Measurements from ENCODE around the gene INPP1. TPM values are rescaled to one million over a fixed set of nuclear protein-coding genes. Genes with fewer than 3 reads are reported as not detected.

Gene INPP1
- total RNA-seq, 2 experiments from 2014 or later: not detected

DNA sequence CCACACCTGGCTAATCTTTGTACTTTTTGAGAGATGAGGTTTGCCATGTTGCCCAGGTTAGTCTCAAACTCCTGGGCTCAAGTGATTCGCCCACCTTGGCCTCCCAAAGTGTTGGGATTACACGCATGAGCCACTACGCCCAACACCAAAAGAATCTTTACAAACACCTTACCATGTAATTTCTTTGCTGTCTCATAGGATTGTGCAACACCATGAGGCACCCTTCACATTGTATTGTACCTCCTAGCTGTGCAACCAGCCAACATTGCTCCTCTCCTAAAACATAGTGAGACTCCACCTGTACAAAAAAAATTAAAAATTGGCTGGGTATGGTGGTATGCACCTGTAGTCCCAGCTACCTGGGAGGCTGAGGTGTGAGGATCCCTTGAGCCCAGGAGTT, 61.7 kb downstream of the INPP1 start:
- Histone ChIP-seq H3K27ac (ENCODE audit: low read depth, low read length, poor library complexity, severe bottlenecking) (no peak overlapping the region), H4K20me1 (ENCODE audit: insufficient read depth, low read length) (no peaks in the 10 kb centered on the region), H3K79me2 (ENCODE audit: insufficient read depth, low read depth, low read length) (no peaks in the 10 kb centered on the region), H3K4me1 (ENCODE audit: insufficient read depth, low read length, poor library complexity, severe bottlenecking) (peaks cover 16% of the 10 kb centered on the region), H3K4me3 (ENCODE audit: low read depth, low read length, poor library complexity, severe bottlenecking) (no peak overlapping the region), H2AFZ (ENCODE audit: low read length) (no peak overlapping the region), H3K4me2 (ENCODE audit: low read length) (no peak overlapping the region), H3K36me3 (ENCODE audit: insufficient read depth, low read length) (no peaks in the 10 kb centered on the region), H3K9me3 (ENCODE audit: low read length) (no peaks in the 10 kb centered on the region), H3K9me2 (ENCODE audit: insufficient read depth, low read length) (no peaks in the 10 kb centered on the region)
- intact Hi-C loops (cut with micrococcal nuclease; ENCODE audit: unreplicated experiment): loop anchor here (5.0 kb wide), 1 partner anchor 477 kb away; the partner anchor contains the start of gene GLS
- POLR2A ChIA-PET: no interaction called here
- CTCF ChIA-PET (ENCODE audit: unreplicated experiment): no interaction called here
- no peak for DNase-seq (ENCODE audit: low spot score)
- no peak for TF ChIP-seq EZH2phosphoT487 (IDR thresholded peaks at IDR 0.05; ENCODE audit: borderline replicate concordance, low read depth, low read length)
- TF ChIP-seq, protein P1, sequence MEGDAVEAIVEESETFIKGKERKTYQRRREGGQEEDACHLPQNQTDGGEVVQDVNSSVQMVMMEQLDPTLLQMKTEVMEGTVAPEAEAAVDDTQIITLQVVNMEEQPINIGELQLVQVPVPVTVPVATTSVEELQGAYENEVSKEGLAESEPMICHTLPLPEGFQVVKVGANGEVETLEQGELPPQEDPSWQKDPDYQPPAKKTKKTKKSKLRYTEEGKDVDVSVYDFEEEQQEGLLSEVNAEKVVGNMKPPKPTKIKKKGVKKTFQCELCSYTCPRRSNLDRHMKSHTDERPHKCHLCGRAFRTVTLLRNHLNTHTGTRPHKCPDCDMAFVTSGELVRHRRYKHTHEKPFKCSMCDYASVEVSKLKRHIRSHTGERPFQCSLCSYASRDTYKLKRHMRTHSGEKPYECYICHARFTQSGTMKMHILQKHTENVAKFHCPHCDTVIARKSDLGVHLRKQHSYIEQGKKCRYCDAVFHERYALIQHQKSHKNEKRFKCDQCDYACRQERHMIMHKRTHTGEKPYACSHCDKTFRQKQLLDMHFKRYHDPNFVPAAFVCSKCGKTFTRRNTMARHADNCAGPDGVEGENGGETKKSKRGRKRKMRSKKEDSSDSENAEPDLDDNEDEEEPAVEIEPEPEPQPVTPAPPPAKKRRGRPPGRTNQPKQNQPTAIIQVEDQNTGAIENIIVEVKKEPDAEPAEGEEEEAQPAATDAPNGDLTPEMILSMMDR (conservative IDR thresholded peaks at IDR 0.05; ENCODE audit: low read length): no peak
- BruUV-seq (replicated peaks): no TSS peak

DNA sequence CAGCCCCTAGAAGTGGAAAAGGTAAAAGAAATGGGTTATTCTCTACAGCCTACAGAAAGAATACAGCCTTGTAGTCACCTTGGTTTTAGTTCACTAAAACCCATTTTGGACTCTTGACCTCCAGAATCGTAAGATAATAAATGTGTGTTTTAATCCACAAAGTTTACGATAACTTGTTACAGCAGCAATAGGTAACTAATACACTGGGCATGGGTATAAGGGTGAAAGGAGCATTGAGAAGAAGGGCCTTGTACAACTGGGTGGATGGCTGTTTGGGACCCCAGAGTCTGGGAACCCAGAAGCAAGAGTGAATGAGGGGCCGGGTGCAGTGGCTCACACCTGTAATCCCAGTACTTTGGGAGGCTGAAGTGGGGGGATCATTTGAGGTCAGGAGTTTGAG, 62.6 kb downstream of the INPP1 start:
- no peak for DNase-seq (ENCODE audit: low spot score)
- no peaks in the 10 kb centered on the region for H3K36me3 ChIP-seq (ENCODE audit: insufficient read depth, low read length)
- ChIA-PET POLR2A (interaction anchor here (1.4 kb wide), 1 partner anchor 41 kb away, joined by 3 read pairs; no protein-coding TSS in a partner anchor), CTCF (ENCODE audit: unreplicated experiment) (no interaction called here)
- no peak overlapping the region for H3K4me2 ChIP-seq (ENCODE audit: low read length)
- H3K27ac ChIP-seq (ENCODE audit: low read depth, low read length, poor library complexity, severe bottlenecking): no peak overlapping the region
- TF ChIP-seq EZH2phosphoT487 (IDR thresholded peaks at IDR 0.05; ENCODE audit: borderline replicate concordance, low read depth, low read length): no peak
- TF ChIP-seq, protein P1 (conservative IDR thresholded peaks at IDR 0.05; ENCODE audit: low read length): no peak
- H3K9me2 ChIP-seq (ENCODE audit: insufficient read depth, low read length): no peaks in the 10 kb centered on the region
- H3K79me2 ChIP-seq (ENCODE audit: insufficient read depth, low read depth, low read length): no peaks in the 10 kb centered on the region
- H3K4me3 ChIP-seq (ENCODE audit: low read depth, low read length, poor library complexity, severe bottlenecking): no peak overlapping the region
- no peak overlapping the region for H2AFZ ChIP-seq (ENCODE audit: low read length)
- peaks cover 16% of the 10 kb centered on the region for H3K4me1 ChIP-seq (ENCODE audit: insufficient read depth, low read length, poor library complexity, severe bottlenecking)
- intact Hi-C loops (cut with micrococcal nuclease; ENCODE audit: unreplicated experiment): loop anchor here (5.0 kb wide), 1 partner anchor 476 kb away; the partner anchor contains the start of gene GLS
- H3K9me3 ChIP-seq (ENCODE audit: low read length): no peaks in the 10 kb centered on the region
- H4K20me1 ChIP-seq (ENCODE audit: insufficient read depth, low read length): no peaks in the 10 kb centered on the region
- BruUV-seq (replicated peaks): no TSS peak

DNA sequence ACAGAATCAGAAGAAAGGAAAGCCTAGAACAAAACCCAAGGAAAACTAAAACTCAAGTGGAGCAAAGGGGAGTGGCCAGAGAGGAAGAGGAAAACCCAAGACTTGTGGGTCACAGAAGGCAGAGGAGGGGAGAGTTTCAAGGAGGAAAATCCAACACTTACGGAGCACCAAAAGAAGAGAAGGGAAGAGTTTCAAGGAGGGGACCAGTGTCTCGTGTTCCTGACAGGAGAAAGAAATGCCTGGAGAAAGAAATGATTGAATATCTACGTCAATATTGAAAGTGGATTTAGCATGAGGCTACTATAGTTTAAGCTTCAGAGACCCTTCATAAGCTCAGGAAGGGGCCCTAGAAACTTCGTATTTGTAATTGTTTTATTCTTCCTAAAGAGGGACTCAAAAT, 63.4 kb downstream of the INPP1 start:
- Histone ChIP-seq H3K27ac (ENCODE audit: low read depth, low read length, poor library complexity, severe bottlenecking) (no peak overlapping the region), H3K4me2 (ENCODE audit: low read length) (no peak overlapping the region), H3K4me3 (ENCODE audit: low read depth, low read length, poor library complexity, severe bottlenecking) (no peak overlapping the region), H2AFZ (ENCODE audit: low read length) (peak overlapping the region; percentile 95; the same call in 1 of the 2 replicates), H3K9me2 (ENCODE audit: insufficient read depth, low read length) (no peaks in the 10 kb centered on the region), H3K9me3 (ENCODE audit: low read length) (no peaks in the 10 kb centered on the region), H3K79me2 (ENCODE audit: insufficient read depth, low read depth, low read length) (no peaks in the 10 kb centered on the region), H4K20me1 (ENCODE audit: insufficient read depth, low read length) (no peaks in the 10 kb centered on the region), H3K4me1 (ENCODE audit: insufficient read depth, low read length, poor library complexity, severe bottlenecking) (peaks cover 16% of the 10 kb centered on the region), H3K36me3 (ENCODE audit: insufficient read depth, low read length) (no peaks in the 10 kb centered on the region)
- TF ChIP-seq, protein P1 (conservative IDR thresholded peaks at IDR 0.05; ENCODE audit: low read length): no peak
- no peak for TF ChIP-seq EZH2phosphoT487 (IDR thresholded peaks at IDR 0.05; ENCODE audit: borderline replicate concordance, low read depth, low read length)
- DNase-seq (ENCODE audit: low spot score): no peak
- intact Hi-C loops (cut with micrococcal nuclease; ENCODE audit: unreplicated experiment): loop anchor here (1.0 to 5.0 kb wide), 2 partner anchors 129 to 475 kb away; partner anchors contain the start of gene GLS
- ChIA-PET POLR2A (interaction anchor here (0.6 to 1.6 kb wide), 6 partner anchors 40 to 274 kb away, joined by 3 to 5 read pairs (median 5); no protein-coding TSS in a partner anchor), CTCF (ENCODE audit: unreplicated experiment) (no interaction called here)
- BruUV-seq (replicated peaks): no TSS peak

Data from OCI-LY7 (cell line).